Endodermal cell (in vitro differentiated cells): ENCODE measurements around the gene TSACC. TPM values are rescaled to one million over a fixed set of nuclear protein-coding genes. Genes with fewer than 3 reads are reported as not detected.

Experiments used
- DNase-seq: peaks from one replicate; pipeline ENCODE4 v3.0.0-alpha.2; 2017
- H3K27ac ChIP-seq: 2 replicates; pipeline ENCODE4 v1.5.1; 2013; ENCODE audit warnings: mild to moderate bottlenecking, low read depth, low read length, moderate library complexity
- H3K27me3 ChIP-seq: 2 replicates; pipeline ENCODE4 v1.6.1; 2013; ENCODE audit warnings: mild to moderate bottlenecking, low read length, moderate library complexity; ENCODE audit not compliant: insufficient read depth, control insufficient read depth, poor library complexity, severe bottlenecking
- H3K36me3 ChIP-seq: 2 replicates; pipeline ENCODE4 v1.7.0; 2013; ENCODE audit warnings: mild to moderate bottlenecking, low read length, moderate library complexity; ENCODE audit not compliant: control insufficient read depth, insufficient read depth
- H3K4me1 ChIP-seq: one replicate; pipeline ENCODE4 v1.7.0; 2013; ENCODE audit warnings: low read length; ENCODE audit not compliant: control insufficient read depth, insufficient read depth
- H3K4me3 ChIP-seq: 2 replicates; pipeline ENCODE4 v1.5.1; 2013; ENCODE audit warnings: mild to moderate bottlenecking, low read length, moderate library complexity
- H3K9ac ChIP-seq: 2 replicates; pipeline ENCODE4 v1.6.1; 2013; ENCODE audit warnings: mild to moderate bottlenecking, low read length, moderate library complexity; ENCODE audit not compliant: poor library complexity, severe bottlenecking; ENCODE audit errors: extremely low read depth
- H3K9me3 ChIP-seq: 2 replicates; pipeline ENCODE4 v1.6.1; 2013; ENCODE audit warnings: mild to moderate bottlenecking, low read length, moderate library complexity; ENCODE audit not compliant: control insufficient read depth
- H3K27ac Mint-ChIP-seq: 2 replicates; pipeline ENCODE4 v1.8.0; 2020; ENCODE audit warnings: mixed read lengths
- H3K27me3 Mint-ChIP-seq: 2 replicates; pipeline ENCODE4 v1.8.0; 2021; ENCODE audit warnings: mild to moderate bottlenecking, mixed read lengths; ENCODE audit not compliant: insufficient read depth
- H3K36me3 Mint-ChIP-seq: 2 replicates; pipeline ENCODE4 v1.8.0; 2020; ENCODE audit warnings: low read depth, mixed read lengths
- H3K4me1 Mint-ChIP-seq: 2 replicates; pipeline ENCODE4 v1.8.0; 2020; ENCODE audit warnings: mixed read lengths
- H3K4me3 Mint-ChIP-seq: 2 replicates; pipeline ENCODE4 v1.8.0; 2020; ENCODE audit warnings: mild to moderate bottlenecking, moderate library complexity, mixed read lengths
- H3K9me3 Mint-ChIP-seq: 2 replicates; pipeline ENCODE4 v1.8.0; 2020; ENCODE audit warnings: mild to moderate bottlenecking, mixed read lengths
- CTCF ChIP-seq: fragments of 200-600 bp; sonication (generic); conservative IDR thresholded peaks from 2 replicates; pipeline ENCODE4 v1.5.0; 2021; ENCODE audit warnings: antibody characterized with exemption, mild to moderate bottlenecking
- WGBS, 2 experiments: methylation state at CpG; one replicate each; pipeline versions ENCODE4 v1.1.5 to v1.1.7; 2013; ENCODE audit warnings: missing lambda C conversion rate in 2 of 2, mixed read lengths in 1 of 2; ENCODE audit not compliant: insufficient coverage in 1 of 2, insufficient read length in 1 of 2; 5-methylcytosine and 5-hydroxymethylcytosine counted together
- total RNA-seq, 2 donors: library from RNA; stranded (reverse); fragmentation: NEBNext Ultra II Directional in 1 of 2; extraction: Animal tissue kit (Norgen Biotek cat#: 25700) in 1 of 2; gene quantifications; 2 replicates in 1 of 2; 3 replicates in 1 of 2; pipeline ENCODE4 v1.2.1, GENCODE V29; 2021

The TSACC gene
- total RNA-seq, 2 donors from 2014 or later: 0.62 to 1.6 TPM

- Mint-ChIP-seq H3K27ac (no peak overlapping the region), H3K4me3 (no peak overlapping the region), H3K9me3 (no peaks in the 10 kb centered on the region), H3K4me1 (peaks cover 26% of the 10 kb centered on the region), H3K36me3 (no peaks in the 10 kb centered on the region), H3K27me3 (peaks cover 79% of the 10 kb centered on the region)
- DNase-seq: no peak
- Histone ChIP-seq H3K4me1 (peaks cover 7% of the 10 kb centered on the region), H3K27me3 (peaks cover 66% of the 10 kb centered on the region), H3K9ac (no peak overlapping the region), H3K4me3 (no peak overlapping the region), H3K9me3 (no peaks in the 10 kb centered on the region), H3K27ac (peak overlapping the region; percentile 94), H3K36me3 (no peaks in the 10 kb centered on the region)
- TF ChIP-seq CTCF: no peak
- WGBS, 2 experiments: 92 to 94% methylated on average over 7 to 8 of the region's 8 CpGs
Measured at GRCh38 chr1:156389311-156389710, 51.0 kb downstream of the TSACC start.

GRCh38 chr1:156390469-156391365 is 52.4 kb downstream of the TSACC start:
- peaks cover 7% of the 10 kb centered on the region for H3K4me1 ChIP-seq
- no peak overlapping the region for H3K4me3 ChIP-seq
- peak overlapping the region; percentile 70 for H3K27ac ChIP-seq
- no peaks in the 10 kb centered on the region for H3K36me3 ChIP-seq
- H3K27me3 Mint-ChIP-seq: peaks cover 80% of the 10 kb centered on the region
- H3K36me3 Mint-ChIP-seq: no peaks in the 10 kb centered on the region
- no peak overlapping the region for H3K9ac ChIP-seq
- 70 to 71% methylated on average over 8 to 19 of the region's 20 CpGs for WGBS, 2 experiments
- DNase-seq: peak; percentile 77
- peaks cover 26% of the 10 kb centered on the region for H3K4me1 Mint-ChIP-seq
- H3K9me3 Mint-ChIP-seq: no peaks in the 10 kb centered on the region
- no peaks in the 10 kb centered on the region for H3K9me3 ChIP-seq
- no peak overlapping the region for H3K27ac Mint-ChIP-seq
- peaks cover 71% of the 10 kb centered on the region for H3K27me3 ChIP-seq
- no peak for TF ChIP-seq CTCF
- no peak overlapping the region for H3K4me3 Mint-ChIP-seq

GRCh38 chr1:156391366-156391677 is 53.0 kb downstream of the TSACC start:
- H3K27ac Mint-ChIP-seq: no peak overlapping the region
- Histone ChIP-seq H3K27me3 (peaks cover 65% of the 10 kb centered on the region), H3K36me3 (no peaks in the 10 kb centered on the region), H3K4me1 (peaks cover 7% of the 10 kb centered on the region), H3K9me3 (no peaks in the 10 kb centered on the region), H3K27ac (no peak overlapping the region), H3K4me3 (no peak overlapping the region), H3K9ac (no peak overlapping the region)
- no peaks in the 10 kb centered on the region for H3K9me3 Mint-ChIP-seq
- H3K27me3 Mint-ChIP-seq: peaks cover 75% of the 10 kb centered on the region
- WGBS, 2 experiments: 86 to 89% methylated on average over 7 to 11 of the region's 11 CpGs
- TF ChIP-seq CTCF: no peak
- no peak overlapping the region for H3K4me3 Mint-ChIP-seq
- DNase-seq: no peak
- peaks cover 26% of the 10 kb centered on the region for H3K4me1 Mint-ChIP-seq
- H3K36me3 Mint-ChIP-seq: no peaks in the 10 kb centered on the region
